ENCODE results near the gene DGLUCY. TPM values are rescaled to one million over a fixed set of nuclear protein-coding genes. Genes with fewer than 3 reads are reported as not detected.
"Not testable (repeated sequence)": the region's sequence is repeated elsewhere in the genome, so short reads cannot be mapped to it uniquely, and the experiment has no call there.

The DGLUCY gene
- total RNA-seq, 1 donor = 97.5 TPM

DNA sequence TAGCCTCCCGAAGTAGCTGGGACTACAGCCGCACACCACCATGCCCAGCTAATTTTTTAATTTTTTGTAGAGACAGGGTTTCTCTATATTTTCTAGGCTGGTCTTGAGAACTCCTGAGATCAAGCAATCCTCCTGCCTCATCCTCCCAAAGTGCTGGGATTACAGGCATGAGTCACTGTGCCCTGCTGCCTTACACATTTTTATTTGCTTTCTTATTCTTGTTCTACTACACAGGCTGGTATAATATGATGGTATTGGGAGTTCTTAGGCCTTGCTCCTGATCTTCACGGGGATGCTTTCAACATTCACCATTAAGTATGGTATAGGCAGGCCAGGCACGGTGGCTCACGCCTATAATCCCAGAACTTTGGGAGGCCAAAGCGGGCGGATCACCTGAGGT, 21.2 kb downstream of the DGLUCY start:
- DNase-seq (ENCODE audit: low read depth in 2 of 3, low spot score in 2 of 3) = no peak

DNA sequence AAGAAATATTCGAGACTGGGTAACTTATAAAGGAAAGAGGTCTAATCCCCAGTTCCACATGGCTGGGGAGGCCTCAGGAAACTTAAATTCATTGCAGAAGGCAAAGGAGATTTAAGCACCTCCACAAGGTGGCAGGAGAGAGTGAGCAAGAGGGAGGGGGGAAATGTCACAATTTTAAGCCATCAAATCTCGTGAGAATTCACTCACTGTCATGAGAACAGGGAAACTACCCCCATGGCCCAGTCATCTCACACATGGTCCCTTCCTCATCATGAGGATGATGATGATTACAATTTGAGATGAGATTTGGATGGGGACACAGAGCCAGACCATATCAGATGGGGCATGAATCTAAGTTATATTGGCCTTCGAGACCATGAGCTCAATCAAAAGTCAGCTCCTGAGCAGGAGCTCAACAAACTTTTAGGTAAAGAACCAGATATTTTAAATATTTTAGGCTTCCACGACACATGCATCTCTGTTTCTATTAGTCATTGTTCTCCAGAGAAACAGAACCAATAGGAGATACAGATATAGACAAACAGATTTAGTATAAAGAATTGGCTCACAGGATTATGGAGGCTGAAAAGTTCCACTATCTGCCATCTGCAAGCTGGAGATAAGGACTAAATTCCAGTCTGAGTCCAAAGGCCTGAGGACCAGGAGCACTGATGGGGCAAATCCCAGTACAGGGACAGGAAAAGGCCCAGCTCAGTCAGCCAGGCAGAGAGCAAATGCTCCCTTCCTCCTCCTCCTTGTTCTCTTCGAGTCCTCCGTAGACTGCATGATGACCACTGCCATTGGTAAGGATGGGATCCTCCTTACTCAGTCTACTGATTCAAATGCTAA, 24.9 kb downstream of the DGLUCY start:
- DNase-seq (ENCODE audit: low read depth in 2 of 3, low spot score in 2 of 3) = peak in 2 of 3 donors; percentile 69 to 81

DNA sequence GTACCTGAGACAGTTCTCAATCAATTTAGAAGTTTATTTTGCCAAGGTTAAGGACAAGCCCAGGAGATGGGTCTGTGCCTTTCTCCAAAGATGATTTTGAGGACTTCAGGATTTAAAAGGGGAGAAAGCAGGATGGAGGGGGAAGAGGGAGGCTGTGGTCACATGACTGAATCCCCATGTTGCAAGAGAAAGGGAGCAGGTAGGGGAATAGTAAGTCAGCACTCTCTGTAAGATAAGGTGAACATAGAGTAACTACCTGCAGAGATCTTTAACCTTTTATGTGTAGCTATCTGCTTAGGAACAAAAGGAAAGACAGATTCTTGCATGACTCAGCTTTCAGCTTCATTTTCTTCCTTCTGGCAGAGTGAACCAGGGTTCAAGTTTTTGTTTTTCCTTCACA, 25.9 kb downstream of the DGLUCY start:
- no peak for DNase-seq (ENCODE audit: low read depth in 2 of 3, low spot score in 2 of 3)

DNA sequence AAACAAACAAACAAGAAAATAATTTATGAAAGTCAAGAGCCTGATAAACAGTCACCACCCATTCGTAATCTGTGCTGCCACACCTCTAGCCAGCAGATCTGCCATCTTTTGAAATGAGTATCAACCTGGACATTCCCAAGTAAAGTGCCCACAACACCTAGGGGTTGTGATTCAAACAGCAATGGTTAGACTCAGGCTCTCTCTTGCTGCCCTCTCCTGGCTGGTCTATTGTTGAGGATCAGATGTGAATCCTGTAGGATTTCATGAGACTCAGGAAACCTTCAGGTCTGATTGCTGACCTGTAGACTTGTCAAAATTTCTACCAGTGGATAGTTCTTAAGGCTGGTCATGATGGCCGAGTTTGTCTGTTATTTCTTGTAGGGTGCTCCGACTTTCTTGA, 26.8 kb downstream of the DGLUCY start:
- no peak for DNase-seq (ENCODE audit: low read depth in 2 of 3, low spot score in 2 of 3)

DNA sequence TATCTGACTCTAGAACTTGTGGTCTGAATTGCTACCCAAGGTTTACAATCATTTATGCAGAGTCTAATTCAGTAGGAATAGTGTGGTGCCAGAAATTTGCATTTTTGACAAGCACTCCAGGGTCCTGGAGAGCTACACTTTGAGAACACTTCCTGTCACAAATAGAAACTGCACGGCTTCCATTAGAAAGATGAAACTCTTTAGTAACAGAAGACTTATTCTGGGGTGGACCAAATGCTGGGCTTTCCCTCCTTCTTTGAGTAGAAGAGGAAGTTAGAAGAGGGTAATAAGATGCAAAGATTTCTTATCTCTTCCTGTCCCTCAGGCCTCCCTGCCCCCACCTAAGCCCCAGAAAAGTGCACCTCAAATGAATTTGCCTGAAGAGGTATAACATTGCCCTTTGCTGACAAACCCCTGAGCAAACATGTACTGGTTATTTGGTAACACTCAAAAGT, 28.4 kb downstream of the DGLUCY start:
- peak in 2 of 3 donors; percentile 73 to 88 for DNase-seq (ENCODE audit: low read depth in 2 of 3, low spot score in 2 of 3)

DNA sequence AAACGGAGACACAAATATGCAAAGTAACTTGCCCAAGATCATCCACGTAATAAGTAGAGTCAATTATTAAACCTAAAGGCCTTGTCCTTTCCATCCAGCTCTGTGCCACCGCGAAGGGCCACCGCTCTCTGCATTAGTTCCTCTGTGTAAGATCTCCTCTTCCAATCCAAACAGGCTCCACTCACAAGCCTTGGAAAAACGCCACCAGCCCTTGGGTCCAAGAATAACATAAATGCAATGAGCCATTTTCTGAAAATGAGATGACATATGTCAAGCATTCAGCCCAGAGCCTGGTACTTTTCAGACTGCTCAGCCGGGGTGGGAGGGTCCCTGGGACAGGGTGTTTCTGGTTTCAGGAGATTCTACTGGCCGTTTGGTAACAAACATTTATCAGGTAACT, 30.0 kb downstream of the DGLUCY start:
- no peak for DNase-seq (ENCODE audit: low read depth in 2 of 3, low spot score in 2 of 3)

DNA sequence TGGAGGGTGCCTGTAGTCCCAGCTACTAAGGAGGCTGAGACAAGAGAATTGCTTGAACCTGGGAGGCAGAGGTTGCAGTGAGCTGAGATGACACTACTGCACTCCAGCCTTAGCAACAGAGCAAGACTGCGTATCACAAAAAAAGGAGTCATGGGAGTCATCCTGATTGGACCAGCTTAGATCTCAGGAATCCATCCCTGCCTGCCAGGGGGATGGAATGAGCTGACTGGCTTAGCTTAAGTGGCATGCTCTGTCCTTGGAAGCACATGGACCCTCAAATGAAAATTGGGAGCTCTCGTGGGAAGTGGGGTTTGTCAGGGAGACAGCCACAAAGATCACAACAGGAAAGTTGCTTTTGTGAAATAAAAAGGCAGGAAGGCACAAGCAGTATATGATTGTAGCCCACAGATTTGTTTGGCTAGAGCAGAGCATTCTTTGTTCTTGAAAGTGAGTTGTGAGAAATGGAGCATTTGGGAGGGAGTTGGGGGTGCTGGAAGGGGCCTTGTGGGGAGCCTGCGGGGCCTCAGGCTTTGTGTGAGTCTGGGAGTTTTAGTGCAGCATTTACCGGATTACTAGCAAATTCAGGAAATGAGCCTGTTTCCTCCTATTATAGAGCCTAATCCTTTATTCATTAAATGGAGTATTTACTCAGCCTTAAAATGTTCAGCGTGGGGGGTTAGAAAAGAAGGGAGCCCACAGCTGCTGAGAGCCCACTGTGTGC, 30.7 kb downstream of the DGLUCY start:
- DNase-seq (ENCODE audit: low read depth in 2 of 3, low spot score in 2 of 3) = no peak

DNA sequence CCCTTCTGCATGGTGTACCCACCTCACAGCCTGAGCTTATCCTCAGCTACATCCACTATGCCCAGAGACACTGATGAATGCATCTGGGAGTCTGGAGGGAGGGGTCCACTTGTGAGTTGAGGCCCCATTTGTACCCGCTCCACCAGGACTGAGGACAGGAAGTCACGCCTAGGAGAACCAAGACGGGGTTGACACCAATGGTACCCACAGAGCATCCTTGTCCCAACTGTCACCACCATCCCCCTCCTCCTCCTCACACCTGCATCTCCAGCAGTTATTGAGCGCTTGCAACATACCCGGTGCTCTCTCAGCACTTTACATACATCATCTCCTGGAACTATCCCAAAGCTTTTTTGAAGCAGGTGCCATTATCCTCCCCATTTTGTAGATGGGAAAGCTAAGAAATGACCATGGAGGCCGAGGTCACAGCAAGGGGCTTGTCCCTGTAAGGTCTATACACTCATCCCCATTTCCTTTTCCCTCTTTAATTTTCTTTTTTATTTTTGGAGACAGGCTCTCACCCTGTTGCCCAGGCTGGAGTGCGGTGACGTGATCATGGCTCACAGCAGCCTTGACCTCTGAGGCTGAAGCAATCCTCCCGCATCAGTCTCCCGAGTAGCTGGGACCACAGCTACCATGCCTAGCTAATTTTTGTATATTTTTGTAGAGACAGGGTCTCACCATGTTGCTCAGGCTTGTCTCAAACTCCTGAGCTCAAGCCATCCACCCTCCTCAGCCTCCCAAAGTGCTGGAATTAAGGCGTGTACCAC, 31.7 kb downstream of the DGLUCY start:
- no peak for DNase-seq (ENCODE audit: low read depth in 2 of 3, low spot score in 2 of 3)

DNA sequence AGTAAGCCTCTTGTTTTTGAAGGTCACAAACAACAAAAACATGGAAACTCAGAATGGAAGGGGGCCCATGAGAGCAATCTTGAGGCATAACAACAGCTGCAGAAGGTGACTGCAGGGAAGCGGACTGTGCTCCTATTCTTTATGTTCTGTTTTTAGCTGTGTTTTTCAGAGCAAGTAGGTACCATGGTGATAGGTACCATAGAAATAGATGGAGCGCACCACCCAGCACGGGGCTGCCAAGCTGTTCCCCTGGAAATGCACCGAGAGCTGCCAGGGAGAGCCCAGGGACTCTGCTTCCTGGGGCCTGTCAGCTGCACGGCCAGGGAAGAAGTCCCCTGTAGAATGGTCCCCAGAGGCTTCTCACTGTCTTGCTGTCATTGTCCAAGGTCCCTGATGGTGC, 32.8 kb downstream of the DGLUCY start:
- DNase-seq (ENCODE audit: low read depth in 2 of 3, low spot score in 2 of 3) = no peak

DNA sequence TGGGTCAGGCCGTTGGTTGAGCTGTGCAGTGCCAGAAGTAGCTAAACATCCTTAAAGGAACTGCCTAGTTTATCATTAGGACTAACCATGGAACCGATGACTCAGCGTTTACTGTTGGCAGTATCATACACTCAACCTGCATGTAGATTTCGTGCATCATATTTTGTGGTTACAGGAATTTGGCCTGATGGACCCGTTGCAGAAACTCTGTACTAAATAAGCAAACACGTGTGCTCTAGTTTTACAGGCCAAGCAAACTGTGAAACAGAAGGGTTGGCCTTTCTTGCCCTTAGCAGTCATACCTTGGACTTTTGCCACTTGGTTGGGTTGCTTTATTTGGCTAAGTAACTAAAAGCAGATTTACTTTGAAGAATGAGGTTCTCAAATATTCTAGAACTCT, 35.6 kb downstream of the DGLUCY start:
- peak in 2 of 3 donors; percentile 67 to 75 for DNase-seq (ENCODE audit: low read depth in 2 of 3, low spot score in 2 of 3)

DNA sequence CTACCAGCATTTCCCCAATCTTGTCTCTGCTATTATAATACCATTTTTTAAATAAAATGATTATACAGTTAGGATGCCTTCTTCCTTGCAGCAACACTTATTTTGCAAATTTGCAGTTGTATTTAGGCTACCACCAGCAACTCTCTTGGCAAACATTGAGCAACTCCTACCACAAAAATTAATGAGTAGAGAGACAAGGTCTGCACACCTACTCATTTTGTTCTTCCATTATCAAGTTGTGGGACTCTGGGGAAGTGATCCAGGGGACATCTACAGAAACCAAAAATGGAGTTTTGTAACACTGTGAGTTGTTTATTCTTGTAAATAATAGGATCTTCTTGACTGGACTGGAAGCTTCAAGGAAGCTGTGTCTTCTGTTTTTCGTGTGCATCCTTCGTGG, 38.6 kb downstream of the DGLUCY start:
- DNase-seq (ENCODE audit: low read depth in 2 of 3, low spot score in 2 of 3) = no peak

DNA sequence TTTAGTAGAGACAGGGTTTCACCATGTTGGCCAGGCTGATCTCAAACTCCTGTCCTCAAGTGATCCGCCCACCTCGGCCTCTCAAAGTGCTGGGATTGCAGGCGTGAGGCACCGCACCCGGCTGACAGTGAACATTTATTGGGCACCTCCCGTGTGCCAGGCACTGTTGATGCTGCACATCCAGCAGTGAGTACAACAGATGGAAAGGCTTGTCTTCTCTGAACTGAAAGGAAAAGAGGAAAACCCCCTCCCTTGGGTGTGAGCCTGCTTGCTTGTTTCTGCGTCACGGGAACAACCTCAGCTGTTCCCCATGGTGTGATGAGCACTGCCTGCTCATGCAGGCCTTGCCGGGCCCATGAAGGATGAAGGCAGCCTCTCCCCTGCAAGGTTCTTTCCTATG, 39.5 kb downstream of the DGLUCY start:
- DNase-seq (ENCODE audit: low read depth in 2 of 3, low spot score in 2 of 3) = no peak

DNA sequence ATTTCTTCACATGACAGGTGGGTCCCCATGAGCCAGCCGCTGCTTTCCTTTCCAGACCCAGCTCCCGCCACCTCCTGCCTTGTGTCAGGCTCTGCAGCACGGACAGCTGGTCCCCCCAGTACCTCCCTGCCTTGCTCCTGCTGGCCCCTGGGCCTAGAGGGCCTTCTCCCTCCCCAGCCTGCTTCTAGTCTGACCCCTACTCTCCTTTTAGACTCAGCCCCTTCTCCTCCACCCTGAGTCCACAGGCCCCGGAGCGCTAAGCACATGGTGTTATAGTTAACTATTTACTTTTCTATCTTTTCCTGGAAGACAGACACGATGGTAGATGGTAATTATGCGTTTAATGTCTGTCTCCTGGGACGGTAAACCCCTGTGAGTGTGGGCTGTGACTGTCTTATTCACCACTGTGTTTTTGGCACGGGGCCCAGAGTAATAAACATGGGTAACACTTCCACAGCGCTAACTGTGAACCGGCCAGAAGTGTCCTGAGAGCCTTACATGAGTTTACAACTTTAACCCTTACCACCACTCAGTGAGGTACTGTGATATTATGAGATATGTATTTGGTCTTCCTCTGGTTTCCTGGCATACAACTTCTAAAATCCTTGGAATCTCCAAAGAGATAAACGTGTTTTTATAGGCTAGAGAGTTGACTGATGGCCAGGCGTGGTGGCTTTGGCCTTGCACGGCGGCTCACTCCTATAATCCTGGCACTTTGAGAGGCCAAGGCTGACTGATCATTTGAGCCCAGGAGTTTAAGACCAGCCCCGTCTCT, 41.2 kb downstream of the DGLUCY start:
- DNase-seq (ENCODE audit: low read depth in 2 of 3, low spot score in 2 of 3) = peak in 2 of 3 donors; percentile 71 to 91

DNA sequence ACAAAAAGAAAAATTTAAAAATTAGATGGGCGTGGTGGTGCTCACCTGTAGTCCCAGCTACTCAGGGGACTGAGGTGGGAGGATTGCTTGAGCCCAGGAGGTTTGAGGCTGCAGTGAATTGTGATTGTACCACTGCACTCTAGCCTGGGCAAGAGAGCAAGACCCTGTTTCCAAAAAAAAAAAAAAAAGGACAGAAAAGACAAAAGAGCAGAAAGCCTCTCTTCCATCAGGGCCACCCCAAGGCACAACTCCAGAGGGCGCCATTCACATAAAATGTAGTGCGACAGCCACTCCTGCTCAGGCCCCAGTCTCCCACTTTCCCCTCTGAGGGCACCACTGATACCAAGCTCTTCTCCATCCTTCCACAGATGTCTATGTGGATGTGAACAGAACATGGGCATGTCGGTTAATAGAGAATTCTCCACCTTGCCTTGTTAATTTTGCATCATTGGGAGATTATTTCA, 41.8 kb downstream of the DGLUCY start:
- DNase-seq (ENCODE audit: low read depth in 2 of 3, low spot score in 2 of 3) = no peak

DNA sequence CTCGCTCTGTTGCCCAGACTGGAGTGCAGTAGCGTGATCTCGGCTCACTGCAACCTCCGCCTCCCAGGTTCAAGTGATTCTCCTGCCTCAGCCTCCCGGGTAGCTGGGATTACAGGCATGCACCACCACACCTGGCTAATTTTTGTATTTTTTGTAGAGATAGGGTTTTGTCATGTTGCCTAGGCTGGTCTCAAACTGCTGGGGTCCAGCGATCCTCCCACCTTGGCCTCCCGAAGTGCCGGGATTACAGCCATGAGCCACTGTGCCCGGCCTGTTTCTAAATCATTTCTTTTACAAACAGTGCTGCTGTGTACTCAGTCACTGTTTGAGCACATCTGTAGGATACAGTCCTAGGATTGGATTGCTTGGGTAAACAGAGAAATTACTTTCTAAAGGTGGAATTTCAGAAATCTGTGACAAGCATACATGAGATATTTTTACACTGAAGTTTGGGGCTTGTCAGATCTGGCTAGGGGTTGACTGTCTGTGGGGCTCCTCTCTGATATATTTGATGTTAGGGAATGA, 42.3 kb downstream of the DGLUCY start:
- DNase-seq (ENCODE audit: low read depth in 2 of 3, low spot score in 2 of 3) = not testable (repeated sequence)

DNA sequence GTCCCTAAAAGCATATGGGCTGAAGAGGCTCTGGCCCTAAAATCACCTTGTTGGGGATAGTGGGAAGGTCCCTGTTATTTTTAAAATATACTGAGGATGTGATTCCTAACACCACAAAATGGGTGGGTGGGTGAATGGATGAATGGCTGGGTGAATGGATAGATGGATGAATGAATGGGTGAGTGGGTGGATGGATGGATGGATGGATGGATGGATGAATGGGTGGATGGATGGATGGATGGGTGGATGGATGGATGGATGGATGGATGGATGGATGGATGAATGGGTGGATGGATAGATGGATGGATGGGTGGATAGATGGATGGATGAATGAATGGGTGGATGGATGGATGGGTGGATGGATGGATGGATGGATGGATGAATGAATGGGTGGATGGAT, 43.0 kb downstream of the DGLUCY start:
- DNase-seq (ENCODE audit: low read depth in 2 of 3, low spot score in 2 of 3) = not testable (repeated sequence)

DNA sequence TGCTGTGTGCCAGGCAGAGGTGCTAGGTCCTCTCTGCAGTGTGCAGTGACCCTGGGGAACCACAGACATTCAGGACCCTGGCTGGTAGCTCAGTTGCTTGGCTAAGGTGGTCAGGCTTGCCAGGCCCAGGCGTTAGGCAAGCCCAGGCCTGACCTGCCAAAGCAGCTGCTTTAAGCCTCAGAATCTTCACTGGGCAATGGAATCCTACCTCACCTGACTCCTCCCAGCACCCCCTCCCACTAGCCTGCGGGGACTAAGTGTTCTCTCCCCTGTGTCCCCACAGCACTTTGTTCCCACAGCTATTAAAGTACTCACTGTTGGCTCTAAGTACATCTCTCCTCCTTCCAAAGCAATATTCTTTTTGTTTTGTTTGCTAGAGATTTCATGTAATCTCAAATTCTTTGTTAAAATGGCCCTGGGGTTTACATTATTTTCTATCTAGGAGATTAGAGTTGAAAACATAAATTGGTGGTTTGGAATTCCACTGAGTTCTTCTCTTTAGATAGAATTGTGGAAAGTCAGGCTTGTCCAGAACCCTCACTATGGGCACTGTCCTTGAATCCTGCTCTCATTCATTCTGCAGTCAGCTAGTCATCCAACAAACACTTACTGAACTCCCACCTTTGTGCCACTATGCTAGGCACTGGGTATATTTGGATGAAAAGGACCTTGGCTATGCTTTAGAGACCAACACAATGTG, 44.4 kb downstream of the DGLUCY start:
- DNase-seq (ENCODE audit: low read depth in 2 of 3, low spot score in 2 of 3) = no peak

DNA sequence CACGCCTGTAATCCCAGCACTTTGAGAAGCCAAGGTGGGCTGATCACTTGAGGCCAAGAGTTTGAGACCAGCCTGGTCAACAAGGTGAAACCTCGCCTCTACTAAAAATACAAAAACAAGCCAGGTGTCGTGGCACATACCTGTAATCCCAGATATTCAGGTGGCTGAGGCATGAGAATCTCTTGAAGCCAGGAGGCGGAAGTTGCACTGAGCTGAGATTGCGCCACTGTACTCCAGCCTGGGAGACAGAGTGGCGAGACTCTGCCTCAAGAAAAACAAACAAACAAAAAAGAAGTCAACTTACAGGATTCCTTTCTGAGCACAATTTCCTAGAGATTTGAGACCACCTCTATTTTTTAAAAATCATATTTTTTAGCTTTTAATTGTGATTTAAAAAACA, 45.3 kb downstream of the DGLUCY start:
- no peak for DNase-seq (ENCODE audit: low read depth in 2 of 3, low spot score in 2 of 3)

DNA sequence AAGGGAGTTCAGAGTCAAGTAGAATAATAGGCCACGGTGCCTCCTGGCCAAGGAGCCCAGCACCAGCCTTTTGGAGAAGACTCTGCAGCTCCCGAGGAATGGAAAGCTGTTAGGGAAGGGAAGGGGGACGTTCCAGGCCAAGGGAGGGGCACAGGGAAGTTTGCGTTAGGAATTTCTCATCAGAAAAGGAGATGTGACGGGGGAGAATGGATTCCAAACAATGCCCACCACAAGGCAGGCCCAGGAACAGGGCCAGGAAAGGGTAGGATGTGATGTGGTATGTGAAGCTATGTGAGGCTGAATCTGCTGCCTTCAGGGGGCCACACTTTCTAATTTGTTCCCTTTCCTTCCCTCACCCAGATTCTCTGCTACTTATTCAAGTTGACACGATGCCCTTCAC, 46.0 kb downstream of the DGLUCY start:
- DNase-seq (ENCODE audit: low read depth in 2 of 3, low spot score in 2 of 3) = no peak

DNA sequence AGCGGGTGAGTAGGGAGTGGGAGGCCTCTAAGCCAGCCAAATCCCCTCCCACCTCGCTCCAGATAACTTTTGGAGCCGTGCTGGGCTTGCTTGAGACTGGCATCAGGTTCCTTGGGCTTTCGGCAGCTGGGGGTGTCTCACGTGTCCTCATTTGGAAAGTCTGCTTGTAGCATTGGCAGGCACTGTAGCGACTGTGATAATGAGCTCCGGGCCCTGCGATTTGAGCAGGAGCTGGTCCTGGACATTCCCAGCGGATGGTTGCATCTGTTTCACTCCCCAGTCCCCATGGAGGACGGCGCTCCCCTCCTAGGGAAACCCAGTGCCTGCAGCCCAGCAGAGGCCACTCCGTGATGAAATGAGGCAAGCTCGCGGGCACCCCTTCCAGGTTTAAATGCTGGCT, 49.4 kb downstream of the DGLUCY start:
- no peak for DNase-seq (ENCODE audit: low read depth in 2 of 3, low spot score in 2 of 3)

Data from hematopoietic multipotent progenitor cell (in vitro differentiated cells).